ENCODE results near the gene DPYSL4.

DPYSL4 gene

DNA sequence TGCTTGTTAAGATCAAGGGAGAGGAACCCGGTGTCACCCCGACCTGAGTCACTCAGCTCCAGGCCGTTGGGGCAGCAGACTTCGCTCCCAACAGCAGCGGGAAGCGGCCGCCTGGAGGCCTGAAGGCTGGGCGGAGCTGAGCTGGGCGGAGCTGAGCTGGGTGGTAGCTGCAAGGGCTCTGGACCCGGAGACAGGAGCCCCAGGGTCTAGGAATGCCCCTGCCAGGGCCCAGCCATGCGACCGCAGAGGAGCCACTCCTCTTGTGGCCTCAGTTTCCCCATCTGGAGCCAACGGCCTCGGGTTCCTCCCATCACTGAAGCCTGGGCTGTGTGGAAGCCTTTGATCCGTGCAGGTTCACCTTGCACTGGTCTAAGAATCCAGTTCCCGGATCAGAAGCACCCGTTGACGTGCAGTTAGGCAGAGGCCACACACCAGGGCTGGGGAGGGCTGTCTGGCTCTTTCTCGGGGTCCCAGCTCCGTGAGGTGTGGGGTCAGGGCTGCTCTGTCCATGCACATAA, 21.9 kb upstream of the DPYSL4 start:
- DNase-seq: no peak

DNA sequence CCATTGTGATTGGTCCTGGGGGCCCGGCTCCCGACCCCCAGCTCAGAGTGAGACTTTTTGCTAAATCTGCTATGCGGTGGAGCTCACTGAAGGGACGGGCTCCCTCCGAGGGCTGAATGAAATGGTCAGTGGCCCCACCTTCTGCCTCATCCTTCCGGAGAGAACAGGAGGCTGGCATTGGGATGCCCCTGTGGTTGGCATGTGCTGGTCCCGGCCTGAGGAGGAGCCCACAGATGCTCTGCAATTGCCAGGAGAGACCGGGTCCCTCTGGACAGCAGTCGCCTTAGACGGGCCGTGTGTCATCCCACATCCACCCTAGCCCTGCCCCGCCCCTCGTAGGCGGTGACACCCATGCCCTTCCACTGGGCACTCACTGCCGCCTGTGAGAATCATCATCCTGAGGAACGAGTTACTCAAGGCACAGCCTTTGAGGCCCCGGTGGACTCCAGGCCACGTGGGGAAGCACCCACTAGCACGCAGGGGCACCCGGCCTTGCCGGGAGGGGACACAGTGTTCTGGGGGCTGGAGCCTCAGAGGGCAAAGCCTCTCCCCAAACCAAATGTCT, 21.2 kb upstream of the DPYSL4 start:
- DNase-seq: no peak

DNA sequence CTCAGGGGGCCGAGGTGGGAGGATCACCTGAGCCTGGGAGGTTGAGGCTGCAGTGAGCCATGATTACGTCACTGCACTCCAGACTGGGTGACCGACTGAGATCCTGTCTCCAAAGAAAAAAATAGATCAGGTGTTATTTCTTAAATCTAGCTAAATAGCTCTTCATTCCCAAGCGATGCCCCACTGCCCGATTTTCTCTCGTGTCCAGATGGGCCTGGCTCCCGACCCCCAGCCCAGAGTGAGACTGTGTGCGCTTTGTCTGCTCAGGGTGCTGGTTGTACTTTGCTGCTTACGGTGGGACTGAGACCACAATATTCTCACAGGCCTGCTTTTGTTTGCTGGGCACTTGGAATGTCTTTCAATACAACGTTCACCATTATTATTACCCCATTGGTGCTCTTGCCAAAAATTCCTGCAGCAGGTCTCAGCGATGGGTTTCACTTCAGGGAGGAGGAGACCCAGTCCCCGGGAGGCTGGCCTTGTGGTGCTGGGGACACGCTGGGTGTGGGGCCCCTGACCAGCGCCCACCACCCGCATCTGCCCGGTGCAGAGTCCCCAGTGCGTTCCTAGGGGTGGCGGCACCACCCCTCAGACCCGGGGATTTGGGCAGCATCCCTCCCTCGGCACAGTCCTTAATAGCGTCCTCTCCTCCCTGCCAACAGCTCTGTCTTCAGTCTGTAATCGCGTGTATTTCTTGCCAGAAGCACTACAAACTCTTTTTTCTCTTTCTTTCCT, 20.4 kb upstream of the DPYSL4 start:
- no peak for DNase-seq

DNA sequence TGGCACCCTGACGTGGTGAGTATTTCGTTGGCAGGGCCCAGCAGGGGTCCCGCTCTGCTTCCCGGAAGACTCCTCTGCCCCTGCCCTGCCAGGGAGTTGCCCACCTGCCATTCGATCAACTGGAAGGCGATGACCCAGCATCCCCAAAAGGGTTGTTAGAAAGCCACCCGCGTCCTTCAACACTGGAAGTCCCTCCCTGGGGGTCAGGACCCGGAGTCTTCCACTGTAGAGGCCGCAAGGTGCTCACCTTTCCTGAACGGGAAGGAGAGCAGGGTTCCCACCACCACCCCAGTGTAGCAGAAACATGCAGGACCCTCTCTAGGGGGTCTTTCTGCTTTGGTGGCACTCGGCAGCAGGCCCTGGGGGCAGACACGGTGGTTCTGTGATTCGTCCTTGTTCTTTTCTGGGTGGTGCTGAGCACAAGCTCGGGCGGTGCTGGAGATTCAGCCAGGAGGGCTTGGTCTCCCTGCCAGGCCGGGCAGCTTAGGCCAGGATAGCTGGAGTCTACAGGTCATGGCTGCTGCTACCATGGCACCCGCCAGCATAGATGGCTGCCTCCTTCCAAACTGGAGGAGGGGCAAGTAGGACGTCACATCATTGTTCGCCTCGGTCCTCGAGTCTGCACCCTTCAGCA, 19.6 kb upstream of the DPYSL4 start:
- no peak for DNase-seq

DNA sequence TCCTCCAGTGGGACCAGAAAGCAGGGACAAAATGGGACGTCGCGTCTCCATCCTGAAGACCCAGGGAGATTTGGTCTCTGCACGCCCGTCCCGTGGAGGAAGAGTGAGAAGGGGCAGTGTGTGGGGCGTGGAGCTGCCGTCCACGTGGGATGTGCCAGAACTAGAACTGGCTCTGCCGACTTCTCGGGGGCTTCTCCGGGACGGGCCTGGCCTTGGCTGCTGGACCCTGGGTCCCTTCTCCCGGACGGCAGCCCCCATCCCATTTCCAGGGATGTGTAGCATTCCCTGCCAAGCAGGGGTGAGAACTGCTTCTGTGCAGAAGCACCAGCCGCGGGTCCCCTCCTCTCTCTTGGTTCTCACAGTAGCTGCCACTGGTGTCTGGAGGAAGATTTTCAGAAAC, 18.8 kb upstream of the DPYSL4 start:
- no peak for DNase-seq

DNA sequence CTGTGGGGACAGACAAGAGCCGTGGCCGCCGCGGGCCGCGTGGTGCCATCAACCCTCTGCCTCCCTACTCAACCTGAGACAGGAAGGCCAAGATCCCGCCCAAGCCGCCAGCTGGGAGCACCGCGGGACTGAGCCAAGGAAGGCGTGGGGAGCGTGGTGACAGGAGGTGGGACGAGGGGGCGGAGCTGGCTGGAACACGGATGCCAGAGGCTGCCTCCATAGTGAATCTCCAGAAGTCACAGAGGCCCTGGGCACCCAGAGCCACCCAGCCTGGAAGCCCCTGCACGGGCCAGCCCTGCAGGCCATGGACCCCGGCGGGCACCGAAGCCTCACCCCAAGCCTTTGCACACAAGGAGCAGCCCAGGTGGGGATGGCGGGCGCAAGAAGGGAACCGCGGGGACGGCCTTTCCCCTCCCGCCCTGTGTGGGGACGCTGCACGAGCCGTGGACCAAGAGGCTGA, 18.1 kb upstream of the DPYSL4 start:
- DNase-seq: no peak

DNA sequence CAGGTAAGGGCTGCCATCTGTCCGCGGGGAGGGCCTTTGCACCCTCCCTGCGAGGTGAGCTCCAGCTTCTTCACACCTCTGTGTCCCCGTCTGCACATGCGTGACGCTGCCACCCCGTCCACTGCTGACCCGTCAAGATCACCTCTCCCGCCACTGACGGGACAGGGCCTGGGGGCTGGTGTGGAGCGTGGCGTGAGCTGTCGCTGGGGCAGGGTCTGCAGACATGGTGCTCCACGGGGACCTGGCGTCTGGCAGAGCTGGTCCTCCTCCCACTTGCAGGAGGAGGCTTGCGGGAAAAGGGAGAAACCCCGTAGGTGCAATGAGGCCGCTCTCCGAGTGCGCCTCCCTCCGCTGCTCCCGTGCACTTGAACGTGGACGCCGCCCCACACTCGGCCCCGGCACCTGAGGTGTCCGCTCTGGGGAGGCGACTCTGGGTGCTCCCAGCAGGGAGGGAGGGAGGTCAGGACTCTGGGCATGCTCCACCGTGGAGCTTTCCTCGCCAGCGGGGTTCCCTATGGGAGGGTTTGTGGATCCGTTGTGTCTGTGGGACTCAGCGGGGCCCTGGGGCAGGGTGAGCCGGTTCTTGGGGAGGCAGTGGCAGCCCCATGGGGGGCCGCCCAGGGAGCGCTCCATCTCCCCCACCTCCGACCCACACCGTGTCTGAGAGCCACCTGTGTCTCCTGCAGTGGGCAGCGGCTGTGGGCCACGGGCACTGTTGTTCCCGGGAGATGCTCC, 17.6 kb upstream of the DPYSL4 start:
- DNase-seq: no peak

GRCh38 chr10:132169766-132170560, 16.8 kb upstream of the DPYSL4 start:
- peak; percentile 3 for DNase-seq

DNA sequence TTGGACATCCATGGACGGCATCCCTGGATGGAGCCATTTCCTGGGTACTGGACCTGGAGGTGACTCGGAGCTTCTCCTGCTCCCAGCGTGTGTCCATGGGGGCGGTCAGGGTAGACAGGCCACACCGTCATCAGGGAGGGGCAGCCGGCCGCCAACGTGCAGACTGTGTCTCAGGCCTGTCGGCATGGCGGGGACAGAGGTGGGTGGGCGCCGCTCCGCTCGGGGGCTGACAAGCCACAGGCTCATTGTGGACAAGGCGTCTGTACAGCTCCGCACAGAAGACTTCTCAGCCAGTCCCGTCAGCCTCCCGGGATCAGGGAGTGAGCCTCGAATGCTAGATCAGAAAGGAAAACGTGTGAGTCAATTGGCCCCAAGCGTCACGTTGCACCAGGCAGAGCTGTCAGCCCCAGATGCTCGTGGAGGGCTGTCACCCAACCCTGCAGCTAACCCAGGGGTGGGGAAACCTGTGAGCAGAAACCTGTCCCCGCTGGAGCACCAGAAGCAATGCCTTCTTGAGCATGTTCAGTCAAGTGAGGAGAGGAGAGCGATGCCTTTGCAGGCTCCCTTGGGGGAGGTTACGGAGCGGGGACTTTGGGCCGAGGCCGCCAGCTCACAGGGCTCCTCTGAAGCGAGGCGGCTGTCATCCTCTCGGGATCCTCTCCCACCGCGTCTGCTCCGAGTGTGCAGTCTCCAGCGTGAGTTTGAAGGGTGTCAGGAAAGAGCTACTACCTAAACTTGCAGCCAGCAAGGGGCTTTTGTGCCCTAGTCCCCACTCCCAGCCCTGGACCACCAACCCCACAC, 16.0 kb upstream of the DPYSL4 start:
- DNase-seq: no peak

- DNase-seq: no peak
Measured at GRCh38 chr10:132172091-132173066, 14.4 kb upstream of the DPYSL4 start.

DNA sequence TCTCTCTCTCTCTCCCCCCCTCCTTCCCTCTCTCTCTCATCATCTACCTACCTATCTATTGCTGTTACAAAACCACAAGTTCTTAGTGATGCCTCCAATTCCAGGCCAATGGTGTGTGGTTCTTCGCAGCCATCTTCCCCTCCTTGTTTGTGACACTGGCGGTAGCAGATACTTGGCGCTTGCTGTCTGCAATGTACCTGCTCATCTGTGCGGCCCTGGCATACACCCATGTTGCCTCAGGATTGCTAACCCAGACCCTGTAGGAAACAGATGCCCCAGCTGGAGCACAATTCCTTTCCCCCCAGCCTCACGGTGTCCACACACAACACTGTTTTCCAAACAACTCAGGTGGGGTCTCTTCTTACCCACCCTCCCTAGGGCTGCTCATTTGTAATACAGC, 13.6 kb upstream of the DPYSL4 start:
- DNase-seq: no peak

- no peak for DNase-seq
Measured at GRCh38 chr10:132174237-132174636, 12.5 kb upstream of the DPYSL4 start.

DNA sequence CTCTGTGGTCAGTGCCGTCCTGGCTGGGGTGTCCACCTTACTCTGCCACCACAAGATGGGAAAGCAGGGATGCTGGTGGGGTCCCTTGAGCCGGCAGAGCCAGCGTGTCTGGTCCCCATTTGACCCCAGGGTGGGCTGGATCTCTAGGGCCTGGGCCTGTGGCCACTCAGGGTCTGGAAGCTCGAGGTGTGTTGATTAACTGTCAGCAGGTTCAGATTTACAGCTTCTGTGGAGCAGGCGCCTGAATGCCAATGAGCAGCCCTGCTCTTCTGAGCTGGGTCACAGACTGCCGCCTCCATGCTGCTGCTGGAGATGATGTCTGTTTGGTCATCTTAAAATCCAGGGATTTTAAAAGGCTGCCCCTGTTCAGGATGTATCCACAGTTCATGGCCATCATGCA, 11.3 kb upstream of the DPYSL4 start:
- DNase-seq: no peak

DNA sequence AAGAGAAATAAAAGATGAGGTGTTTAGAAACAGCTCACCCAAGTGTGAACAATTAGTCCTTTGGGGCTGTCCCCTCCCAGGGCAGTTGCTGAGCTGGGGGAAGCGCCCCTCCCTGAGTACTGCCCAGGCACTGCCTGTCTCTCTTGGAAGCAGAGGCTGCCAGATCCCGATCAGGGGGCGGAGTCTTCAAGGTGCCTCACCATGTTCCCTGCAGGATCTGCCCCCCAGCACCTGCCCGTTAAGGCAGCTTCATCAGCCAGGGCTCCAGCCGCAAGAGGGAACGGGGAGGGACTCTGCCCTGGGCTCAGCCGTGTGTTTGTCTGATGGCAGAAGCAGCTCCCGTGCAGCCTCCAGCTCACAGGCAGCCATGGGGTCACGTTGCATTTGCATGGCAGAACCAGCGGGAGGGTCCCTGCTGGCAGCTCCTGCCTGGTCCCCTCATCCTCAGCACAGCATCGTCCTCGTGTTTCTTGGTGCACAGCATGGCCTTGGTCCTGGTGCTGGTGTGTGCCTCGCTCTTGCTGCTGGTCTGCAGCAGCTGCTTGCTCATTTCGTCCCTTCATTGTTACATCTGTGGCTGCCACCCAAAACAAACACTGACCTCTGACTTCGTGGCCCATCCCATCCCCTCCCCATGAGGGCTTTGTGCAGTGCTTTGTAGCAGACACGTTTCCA, 10.7 kb upstream of the DPYSL4 start:
- peak; percentile 32 for DNase-seq

DNA sequence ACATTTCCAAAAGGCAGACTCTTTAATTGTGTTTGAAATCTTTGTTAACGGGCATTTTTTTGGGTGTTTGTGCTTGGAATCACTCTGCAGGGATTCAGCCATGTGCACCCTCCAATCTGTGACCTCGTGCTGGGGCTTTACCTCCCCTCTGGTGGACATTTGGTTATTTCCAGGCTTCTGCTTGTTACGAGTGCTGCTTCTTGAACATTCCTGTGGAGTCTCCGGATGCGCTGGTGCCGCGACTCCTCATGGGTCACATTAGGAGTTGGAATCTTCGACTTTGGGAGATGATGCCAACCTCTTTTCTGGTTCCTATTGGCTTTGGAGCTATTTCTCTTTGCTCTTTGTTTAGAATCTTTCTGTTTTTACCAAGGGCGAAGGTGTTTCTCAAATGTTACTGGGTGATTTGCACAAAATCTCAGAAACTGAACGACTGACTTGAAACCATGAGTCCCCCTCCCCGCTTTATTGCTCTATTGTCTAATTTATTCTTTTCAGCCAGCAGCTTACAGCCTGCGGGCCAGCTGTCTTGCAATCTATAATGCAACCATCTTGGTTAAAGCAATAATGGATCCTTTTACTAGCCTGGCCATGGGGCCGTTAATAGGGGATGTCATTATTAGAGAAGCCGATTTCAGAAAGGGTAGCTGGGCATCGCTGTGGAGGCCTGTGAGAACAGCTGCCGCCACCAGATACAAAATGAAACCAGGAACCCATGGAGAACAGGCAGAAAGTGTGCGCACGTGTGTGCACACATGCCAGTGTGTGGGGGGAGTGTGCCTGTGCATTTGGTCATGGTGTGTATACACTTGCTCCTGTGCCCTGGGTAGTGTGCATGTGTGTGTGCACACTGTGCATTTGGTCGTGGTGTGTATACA, 9.9 kb upstream of the DPYSL4 start:
- DNase-seq: no peak

- no peak for DNase-seq
Measured at GRCh38 chr10:132178046-132178445, 8.7 kb upstream of the DPYSL4 start.

- DNase-seq: no peak
Measured at GRCh38 chr10:132178672-132179545, 7.8 kb upstream of the DPYSL4 start.
